Measurements from ENCODE around the gene VPS13D. TPM values are rescaled to one million over a fixed set of nuclear protein-coding genes. Genes with fewer than 3 reads are reported as not detected.

VPS13D gene
- total RNA-seq, 6 experiments from 2014 or later: 25.9 to 36.9 (median 30.8) TPM

GRCh38 chr1:12230549-12231275, 882 bp downstream of the VPS13D start:
- WGBS (ENCODE audit: insufficient coverage, low coverage, low lambda C conversion rate, missing lambda C conversion rate): 2% methylated on average over 19 of the region's 36 CpGs
- peak overlapping the region; percentile 96 to 100 (median 97) for H3K4me3 ChIP-seq
- H3K27me3 ChIP-seq: no peaks in the 10 kb centered on the region
- H3K27ac ChIP-seq: peak overlapping the region; percentile 87 to 96 (median 92)
- no peaks in the 10 kb centered on the region for H3K9me3 ChIP-seq
- peaks cover 0 to 16% (median 0%) of the 10 kb centered on the region in 4 donors for H3K4me1 ChIP-seq
- DNase-seq (peak; percentile 81 to 91 (median 87)), ATAC-seq (peak; percentile 80 to 92 (median 87))
- peak; percentile 38 for TF ChIP-seq POLR2A (IDR thresholded peaks at IDR 0.05)
- no peak for TF ChIP-seq CTCF (IDR thresholded peaks at IDR 0.05)
- intact Hi-C loops (cut with DNase I): no loop called here
- peaks cover 0 to 7% (median under 1%) of the 10 kb centered on the region in 4 donors for H3K36me3 ChIP-seq

- H3K4me3 ChIP-seq: peak overlapping the region; percentile 96 to 100 (median 97)
- peaks cover 0 to 16% (median 0%) of the 10 kb centered on the region in 4 donors for H3K4me1 ChIP-seq
- no peak for DNase-seq
- no peak for TF ChIP-seq POLR2A (IDR thresholded peaks at IDR 0.05)
- TF ChIP-seq CTCF (IDR thresholded peaks at IDR 0.05): no peak
- 7% methylated on average over 3 of the region's 4 CpGs for WGBS (ENCODE audit: insufficient coverage, low coverage, low lambda C conversion rate, missing lambda C conversion rate)
- H3K9me3 ChIP-seq: no peaks in the 10 kb centered on the region
- ATAC-seq: no peak
- H3K36me3 ChIP-seq: peaks cover 0 to 7% (median under 1%) of the 10 kb centered on the region in 4 donors
- H3K27me3 ChIP-seq: no peaks in the 10 kb centered on the region
- intact Hi-C loops (cut with DNase I): no loop called here
- H3K27ac ChIP-seq: peak overlapping the region; percentile 87 to 96 (median 92)
Observed at GRCh38 chr1:12231276-12231595, 1.4 kb downstream of the VPS13D start.

GRCh38 chr1:12232221-12232620, 2.4 kb downstream of the VPS13D start:
- 62% methylated on average over 2 of the region's 2 CpGs for WGBS (ENCODE audit: insufficient coverage, low coverage, low lambda C conversion rate, missing lambda C conversion rate)
- Histone ChIP-seq H3K9me3 (no peaks in the 10 kb centered on the region), H3K4me3 (no peak overlapping the region), H3K36me3 (peaks cover 0 to 7% (median 3%) of the 10 kb centered on the region in 4 donors), H3K4me1 (peaks cover 0 to 16% (median 0%) of the 10 kb centered on the region in 4 donors), H3K27ac (no peak overlapping the region), H3K27me3 (no peaks in the 10 kb centered on the region)
- intact Hi-C loops (cut with DNase I): no loop called here
- ATAC-seq (peak in 2 of 4 donors; percentile 45 to 52), DNase-seq (peak; percentile 71 to 80 (median 74))
- TF ChIP-seq CTCF (IDR thresholded peaks at IDR 0.05): no peak
- no peak for TF ChIP-seq POLR2A (IDR thresholded peaks at IDR 0.05)

GRCh38 chr1:12244078-12244477, 14.2 kb downstream of the VPS13D start:
- H3K9me3 ChIP-seq: no peaks in the 10 kb centered on the region
- peaks cover 0 to 55% (median 19%) of the 10 kb centered on the region in 4 donors for H3K36me3 ChIP-seq
- H3K4me1 ChIP-seq: no peaks in the 10 kb centered on the region
- no peak for TF ChIP-seq POLR2A (IDR thresholded peaks at IDR 0.05)
- TF ChIP-seq CTCF (IDR thresholded peaks at IDR 0.05): peak; percentile 16 to 40 (median 28)
- no peak overlapping the region for H3K27ac ChIP-seq
- DNase-seq (no peak), ATAC-seq (peak in 1 of 4 donors; percentile 43)
- intact Hi-C loops (cut with DNase I): no loop called here
- H3K4me3 ChIP-seq: no peak overlapping the region
- no peaks in the 10 kb centered on the region for H3K27me3 ChIP-seq
- WGBS (ENCODE audit: insufficient coverage, low coverage, low lambda C conversion rate, missing lambda C conversion rate): 43% methylated on average over 2 of the region's 2 CpGs

All from right lobe of liver (tissue), 6 donors.